NCI-H1048 (cell line): ENCODE results near the gene IGSF11.
A peak's percentile ranks its signal among the peaks of the same experiment; 100 is the strongest.
"Not testable (repeated sequence)": the region's sequence is repeated elsewhere in the genome, so short reads cannot be mapped to it uniquely, and the experiment has no call there.

ENCODE experiments used
- DNase-seq: peaks from one replicate; lab custom pipeline; 2025; lab: John Stamatoyannopoulos, UW

Gene IGSF11

DNA sequence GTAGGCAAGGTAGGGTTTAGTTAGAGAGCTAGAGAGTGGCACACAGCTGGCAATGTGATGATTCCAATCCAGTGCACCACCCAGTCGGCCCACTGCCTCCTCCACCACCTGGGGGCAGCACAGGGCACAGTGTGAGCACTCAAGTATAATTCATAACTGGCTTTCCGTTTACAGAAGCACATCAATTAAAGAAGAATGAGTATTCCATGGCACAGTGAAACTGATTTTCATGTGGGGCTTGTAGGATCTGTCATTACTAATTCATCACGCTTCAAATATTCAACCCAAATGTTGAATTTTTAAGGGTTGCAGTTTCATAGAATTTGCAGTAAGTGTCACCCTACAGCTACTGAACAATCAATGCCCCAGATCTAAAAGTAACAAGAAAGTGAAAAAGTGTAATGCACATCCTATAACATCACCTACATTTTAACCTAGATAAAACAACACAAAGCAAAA, 149.9 kb downstream of the IGSF11 start:
- DNase-seq: peak; percentile 8

DNA sequence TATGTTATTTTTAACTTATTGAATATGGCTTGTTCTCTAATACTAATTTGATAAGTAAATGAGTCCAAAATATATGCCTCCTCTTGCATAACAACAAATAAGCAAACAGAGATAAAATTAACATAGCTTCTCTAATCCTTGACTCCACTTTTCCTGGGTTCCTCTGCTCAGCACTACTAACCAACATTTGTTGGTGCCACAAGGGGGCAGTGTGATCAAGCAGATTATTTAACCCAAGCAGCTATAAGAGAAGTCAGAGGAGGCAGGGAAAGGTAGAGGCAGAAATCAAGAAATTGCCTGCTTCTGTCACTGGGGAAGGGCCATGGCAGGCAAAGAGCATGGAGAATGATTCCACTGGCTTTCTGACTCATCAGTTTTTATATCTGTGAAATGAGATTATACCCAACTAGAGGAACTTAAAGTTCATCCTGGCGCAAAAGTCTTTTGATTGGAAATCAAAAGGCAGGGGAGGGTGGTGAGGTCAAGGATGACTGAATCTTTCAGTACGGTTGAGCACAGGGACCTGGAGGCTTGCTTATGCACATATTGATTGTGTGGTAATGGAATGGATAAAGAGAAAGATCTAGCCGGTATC, 152.2 kb downstream of the IGSF11 start:
- no peak for DNase-seq

DNA sequence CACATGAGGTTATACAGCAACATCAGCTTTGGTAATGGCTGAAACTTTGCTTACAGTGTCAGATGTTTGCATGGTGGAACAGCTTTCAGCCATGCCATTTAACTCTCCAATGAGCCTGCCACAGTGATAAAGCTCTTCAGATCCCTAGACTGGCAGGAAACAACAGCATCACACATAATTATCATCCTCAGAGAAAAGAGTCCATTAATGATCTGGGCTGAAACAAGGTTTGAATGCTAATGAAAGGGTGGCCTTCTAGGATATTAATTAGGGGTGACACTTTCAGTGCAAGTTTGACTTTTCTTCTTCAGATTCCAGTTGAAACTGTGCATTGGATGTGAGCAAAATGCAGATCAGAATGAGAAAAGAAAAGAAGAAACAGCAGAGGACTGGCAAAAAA, 166.6 kb downstream of the IGSF11 start:
- DNase-seq: no peak

DNA sequence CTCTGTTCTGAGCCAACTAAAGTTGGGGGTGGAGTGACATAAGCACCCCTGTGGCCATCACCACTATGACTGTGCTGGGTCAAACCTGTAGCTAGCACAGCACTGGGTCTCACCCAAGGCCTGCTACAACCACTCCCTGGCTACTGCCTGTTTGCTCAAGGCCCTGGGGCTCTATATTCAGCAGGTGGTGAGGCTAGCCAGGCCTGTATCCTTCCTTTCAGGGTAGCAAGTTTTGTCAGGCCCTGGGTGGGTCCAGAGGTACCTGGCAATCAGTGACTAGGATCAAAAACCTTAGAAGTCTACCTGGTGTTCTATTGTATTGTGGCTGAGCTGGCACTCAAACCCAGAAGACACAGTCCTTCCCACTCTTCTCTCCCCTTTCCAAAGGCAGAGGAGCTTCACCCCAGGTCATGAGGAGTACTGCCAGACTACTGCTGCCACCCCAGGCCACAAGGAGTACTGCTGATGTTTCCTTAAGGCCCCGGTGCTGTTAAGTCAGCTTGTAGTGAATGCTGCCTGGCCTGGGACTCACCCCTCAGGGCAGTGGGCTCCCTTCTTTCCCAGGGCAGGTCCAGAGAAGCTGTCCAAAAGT, 170.8 kb downstream of the IGSF11 start:
- DNase-seq: no peak

DNA sequence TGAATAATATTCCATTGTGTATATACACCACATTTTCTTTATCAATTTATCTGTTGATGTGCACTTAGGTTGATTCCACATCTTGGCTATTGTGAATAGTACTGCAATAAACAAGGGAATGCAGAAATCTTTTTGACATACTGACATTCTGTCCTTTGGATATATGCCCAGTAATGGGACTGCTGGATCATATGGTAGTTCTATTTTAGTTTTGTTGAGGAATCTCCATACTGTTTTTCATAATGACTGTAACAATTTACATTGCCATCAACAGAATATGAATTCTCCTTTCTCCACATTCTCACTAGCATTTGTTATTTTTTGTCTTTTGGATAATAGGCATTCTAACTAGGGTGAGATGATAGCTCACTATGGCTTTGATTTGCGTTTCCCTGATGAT, 174.7 kb downstream of the IGSF11 start:
- DNase-seq: no peak

DNA sequence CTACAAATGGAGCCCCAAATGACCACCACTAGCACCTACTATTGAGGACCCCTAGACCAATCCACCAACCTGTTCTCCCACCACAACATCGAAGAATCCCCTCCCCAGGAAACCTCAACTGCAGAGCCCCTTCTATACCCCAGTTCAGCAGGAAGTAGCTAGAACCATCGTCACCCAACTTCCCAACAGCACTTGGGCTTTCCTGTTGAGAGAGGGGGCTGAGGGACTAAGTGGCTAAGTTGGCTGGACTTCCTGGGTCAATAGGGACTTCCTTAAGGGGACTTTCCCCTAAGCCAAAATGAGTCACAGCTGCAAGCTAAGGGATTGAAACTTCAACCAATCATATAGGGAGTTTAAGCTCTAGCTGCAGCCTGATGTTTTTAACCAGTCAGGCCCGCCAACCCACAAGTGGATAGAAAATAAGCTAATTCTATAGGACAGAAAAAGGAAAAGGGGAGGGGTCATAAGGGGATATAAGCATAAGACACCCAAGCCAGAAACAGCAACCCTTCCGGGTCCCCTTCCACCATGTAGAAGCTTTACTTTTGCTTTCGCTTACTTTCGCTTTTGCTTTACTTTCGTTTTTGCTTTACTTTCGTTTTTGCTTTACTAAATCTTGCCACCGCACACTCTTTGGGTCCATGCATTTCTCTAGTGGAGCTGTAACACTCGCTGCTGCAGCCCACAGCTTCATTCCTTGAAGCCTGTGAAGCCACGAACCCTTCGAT, 183.0 kb downstream of the IGSF11 start:
- DNase-seq: not testable (repeated sequence)

DNA sequence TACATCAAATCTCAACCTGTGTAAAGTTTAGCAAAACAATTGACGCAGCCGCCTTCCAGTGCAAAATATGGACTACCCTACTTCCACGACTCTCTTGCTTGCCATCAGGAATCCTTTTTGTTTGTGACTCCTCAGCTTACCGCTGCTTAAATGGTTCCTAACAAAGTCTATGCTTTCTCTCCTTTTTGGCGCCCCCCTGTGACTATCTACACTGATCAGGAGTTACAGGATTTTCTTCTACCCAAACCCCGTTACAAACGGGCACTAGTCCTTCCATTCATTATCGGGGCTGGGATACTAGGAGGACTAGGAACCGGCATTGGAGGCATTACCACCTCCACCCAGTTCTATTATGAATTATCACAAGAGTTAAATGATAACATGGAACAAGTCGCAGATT, 184.0 kb downstream of the IGSF11 start:
- no peak for DNase-seq
